Measurements from ENCODE around the gene SUV39H1. TPM values are rescaled to one million over a fixed set of nuclear protein-coding genes. Genes with fewer than 3 reads are reported as not detected.

Gene SUV39H1
- total and polyA plus RNA-seq, 9 of the 15 experiments (the other 6 are each of a cell fraction or from before 2014, with no cell fraction given), result 4.7 to 34.7 (median 17.9) TPM

- TF ChIP-seq ZNF318 (IDR thresholded peaks at IDR 0.05; ENCODE audit: borderline replicate concordance in 1 of 2, low read depth in 1 of 2), result no peak
- no peak for TF ChIP-seq ZNF740 (CRISPR knock-in tag; IDR thresholded peaks at IDR 0.05)
- no peak for TF ChIP-seq ZNF740 (tag; IDR thresholded peaks at IDR 0.05)
- no peak for TF ChIP-seq DIDO1 (tag; IDR thresholded peaks at IDR 0.05; ENCODE audit: low read depth)
- no peak for TF ChIP-seq CBX5 (IDR thresholded peaks at IDR 0.05; ENCODE audit: borderline replicate concordance, low read depth)
- TF ChIP-seq ZNF644 (tag; IDR thresholded peaks at IDR 0.05; ENCODE audit: low read depth), result no peak
- TF ChIP-seq MTF1 (CRISPR knock-in tag; IDR thresholded peaks at IDR 0.05; ENCODE audit: borderline replicate concordance), result no peak
- no peak for TF ChIP-seq NR2C1 (IDR thresholded peaks at IDR 0.05)
- 0 out of 2 replicates have a peak, but pooled peaks have one; percentile 11 for TF ChIP-seq NR2C1 (tag; IDR thresholded peaks at IDR 0.05)
- no peak for TF ChIP-seq ZKSCAN3 (CRISPR knock-in tag; IDR thresholded peaks at IDR 0.05)
- no peak for TF ChIP-seq HNRNPUL1 (IDR thresholded peaks at IDR 0.05; ENCODE audit: low read length)
- no peak for TF ChIP-seq ZNF174 (CRISPR knock-in tag; IDR thresholded peaks at IDR 0.05)
- no peak for TF ChIP-seq ATF1 (CRISPR knock-in tag; IDR thresholded peaks at IDR 0.05)
- peak; percentile 53 for TF ChIP-seq ATF1 (tag; IDR thresholded peaks at IDR 0.05)
- TF ChIP-seq TAF7 (tag; IDR thresholded peaks at IDR 0.05), result no peak
- TF ChIP-seq KDM5B (IDR thresholded peaks at IDR 0.05; ENCODE audit: insufficient replicate concordance, low read depth, low read length), result peak; percentile 68
- TF ChIP-seq HCFC1 (IDR thresholded peaks at IDR 0.05; ENCODE audit: low read depth, low read length), result no peak
- TF ChIP-seq CREB1 (IDR thresholded peaks at IDR 0.05), result peak; percentile 23; the same call in 1 of the 2 replicates
- no peak for TF ChIP-seq CREB1 (CRISPR knock-in tag; IDR thresholded peaks at IDR 0.05)
Measured at GRCh38 chrX:48676106-48676892, 20.2 kb upstream of the SUV39H1 start (continued).

All from K562 (cell line).